AG09309 (cell line): ENCODE measurements around the gene TTBK1.

Experiments
- DNase-seq: peaks from one replicate; pipeline ENCODE4 v3.0.0-alpha.2; 2010; ENCODE audit warnings: low read depth
- H3K4me3 ChIP-seq: 2 replicates; pipeline ENCODE4 v1.5.1; 2011; ENCODE audit warnings: mild to moderate bottlenecking, low read depth, low read length, moderate library complexity; ENCODE audit not compliant: control insufficient read depth
- CTCF ChIP-seq: IDR thresholded peaks from 2 replicates; pipeline ENCODE4 v1.5.1; 2011; ENCODE audit warnings: mild to moderate bottlenecking, low read depth, low read length, inconsistent platforms; ENCODE audit not compliant: insufficient read depth, control insufficient read depth; ENCODE audit errors: missing control alignments

Gene TTBK1

GRCh38 chr6:43257367-43258145, 14.3 kb downstream of the TTBK1 start:
- no peak overlapping the region for H3K4me3 ChIP-seq
- no peak for TF ChIP-seq CTCF
- DNase-seq, result no peak

DNA sequence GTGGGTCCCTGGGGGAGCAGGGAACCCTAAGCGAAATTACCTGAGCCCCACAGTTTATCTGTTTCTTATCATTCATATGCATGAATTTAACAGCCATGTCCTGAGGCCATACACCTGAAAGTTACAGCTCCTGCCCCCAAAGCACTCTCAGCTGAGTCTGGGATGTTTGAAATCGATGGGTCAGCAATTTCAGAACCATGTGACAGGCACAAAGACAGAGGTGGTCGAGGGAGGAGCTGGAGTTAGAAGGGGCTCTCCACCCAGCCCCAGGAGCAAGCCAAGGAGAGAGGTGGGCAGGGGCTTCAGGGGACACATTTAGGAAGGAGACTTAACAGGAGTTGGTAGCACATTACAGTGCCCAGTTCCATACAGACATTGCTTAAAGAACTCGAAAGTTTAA, 14.9 kb downstream of the TTBK1 start:
- no peak for TF ChIP-seq CTCF
- no peak for DNase-seq
- no peak overlapping the region for H3K4me3 ChIP-seq

- DNase-seq, result no peak
- no peak overlapping the region for H3K4me3 ChIP-seq
- no peak for TF ChIP-seq CTCF
Observed at GRCh38 chr6:43258807-43259686, 15.8 kb downstream of the TTBK1 start.

DNA sequence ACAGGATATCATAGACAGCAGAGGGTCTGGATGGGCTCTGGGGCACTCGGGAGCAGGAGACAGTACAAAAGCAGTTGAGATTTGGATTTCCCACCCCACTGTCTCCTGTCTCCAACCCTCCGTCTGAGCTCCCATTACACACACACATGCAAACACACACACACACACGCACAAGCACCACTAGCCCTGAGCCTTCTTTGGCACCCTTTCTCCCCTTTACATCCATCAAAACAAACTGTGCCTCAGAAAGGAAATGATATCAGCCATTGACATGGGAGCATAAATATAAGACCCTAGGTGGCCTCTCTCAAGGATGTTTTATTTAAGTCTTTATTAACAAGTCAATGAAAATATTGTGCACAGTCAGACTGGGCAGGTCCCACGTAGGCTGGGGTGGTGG, 17.5 kb downstream of the TTBK1 start:
- no peak for TF ChIP-seq CTCF
- DNase-seq, result no peak
- H3K4me3 ChIP-seq, result no peak overlapping the region

DNA sequence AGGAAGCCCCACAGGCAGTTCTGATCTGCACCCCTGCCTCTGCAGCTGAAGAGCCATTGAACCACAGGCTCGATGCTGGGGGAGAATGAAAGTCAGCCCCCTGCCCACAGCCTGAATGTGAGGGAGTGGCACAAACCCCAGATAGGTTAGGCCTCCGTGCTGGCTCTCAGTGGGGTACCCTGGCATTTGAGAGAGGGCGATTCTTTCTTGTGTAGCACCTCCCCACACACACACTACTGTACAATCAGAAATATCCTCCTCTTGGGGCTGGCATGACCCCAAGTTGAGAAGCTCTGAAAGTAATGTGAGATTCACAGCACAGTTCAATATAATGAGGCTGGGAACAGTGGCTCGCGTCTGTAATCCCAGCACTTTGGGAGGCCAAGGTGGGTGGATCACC, 17.9 kb downstream of the TTBK1 start:
- no peak for DNase-seq
- H3K4me3 ChIP-seq, result no peak overlapping the region
- no peak for TF ChIP-seq CTCF

GRCh38 chr6:43262000-43262779, 18.9 kb downstream of the TTBK1 start:
- no peak for TF ChIP-seq CTCF
- H3K4me3 ChIP-seq, result no peak overlapping the region
- no peak for DNase-seq
